Measurements from ENCODE around the gene SUGP2. TPM values are rescaled to one million over a fixed set of nuclear protein-coding genes. Genes with fewer than 3 reads are reported as not detected.
A peak's percentile ranks its signal among the peaks of the same experiment; 100 is the strongest.

The SUGP2 gene
- polyA plus RNA-seq, 3 donors: 7.6 to 143 (median 8.2) TPM

- Mint-ChIP-seq H3K9me3 (peaks cover 0 to 9% (median 2%) of the 10 kb centered on the region in 7 donors), H3K27me3 (ENCODE audit: low read depth in 3 of 3) (peaks cover 0 to 4% (median 1%) of the 10 kb centered on the region in 3 donors), H3K4me1 (peaks cover 38% of the 10 kb centered on the region), H3K4me3 (peak overlapping the region in 1 of 2 donors; percentile 63), H3K36me3 (peaks cover 23 to 31% of the 10 kb centered on the region in 2 donors), H3K27ac (peak overlapping the region in 1 of 7 donors; percentile 33)
- peaks cover 37% of the 10 kb centered on the region for H3K79me2 ChIP-seq (ENCODE audit: insufficient read depth, low read length)
- no peaks in the 10 kb centered on the region for H3K9me3 ChIP-seq (replicated peaks in 1 of 2; ENCODE audit: control insufficient read depth in 1 of 2, insufficient read depth in 1 of 2, low read length in 2 of 2)
- H3K36me3 ChIP-seq (replicated peaks in 1 of 2; ENCODE audit: control insufficient read depth in 1 of 2, insufficient read depth in 2 of 2, low read length in 2 of 2): peaks cover 5 to 20% of the 10 kb centered on the region in 2 donors
- intact Hi-C loops (cut with micrococcal nuclease): loop anchor here in 1 of 2 donors (5.0 kb wide), 1 partner anchor 45 kb away; no protein-coding TSS in a partner anchor
- peaks cover 21 to 28% of the 10 kb centered on the region in 2 donors for H3K4me1 ChIP-seq (ENCODE audit: control insufficient read depth in 1 of 2, insufficient read depth in 2 of 2, low read length in 2 of 2)
- no peak for DNase-seq
- no peak overlapping the region for H3K9ac ChIP-seq (ENCODE audit: insufficient read depth, low read length, poor library complexity, severe bottlenecking)
- no peaks in the 10 kb centered on the region for H3K27me3 ChIP-seq (ENCODE audit: control insufficient read depth in 2 of 2, insufficient read depth in 2 of 2, low read length in 2 of 2)
- 100% methylated on average over 2 of the region's 6 CpGs for WGBS (ENCODE audit: insufficient coverage)
- no peak overlapping the region for H3K4me2 ChIP-seq (replicated peaks; ENCODE audit: extremely low read depth, low read length, poor library complexity, severe bottlenecking)
- peaks cover 22% of the 10 kb centered on the region for H4K20me1 ChIP-seq (ENCODE audit: insufficient read depth, low read length)
- no peak overlapping the region for H3K27ac ChIP-seq (ENCODE audit: low read depth in 1 of 2, low read length in 2 of 2)
- TF ChIP-seq CTCF (IDR thresholded peaks at IDR 0.05): no peak
- H2AFZ ChIP-seq (ENCODE audit: insufficient read depth, low read depth, low read length, poor library complexity, severe bottlenecking): no peak overlapping the region
- H3K4me3 ChIP-seq (replicated peaks in 1 of 3; ENCODE audit: low read depth in 2 of 3, low read length in 3 of 3): no peak overlapping the region
Observed at GRCh38 chr19:18942692-18943091, 90.6 kb downstream of the SUGP2 start.

DNA sequence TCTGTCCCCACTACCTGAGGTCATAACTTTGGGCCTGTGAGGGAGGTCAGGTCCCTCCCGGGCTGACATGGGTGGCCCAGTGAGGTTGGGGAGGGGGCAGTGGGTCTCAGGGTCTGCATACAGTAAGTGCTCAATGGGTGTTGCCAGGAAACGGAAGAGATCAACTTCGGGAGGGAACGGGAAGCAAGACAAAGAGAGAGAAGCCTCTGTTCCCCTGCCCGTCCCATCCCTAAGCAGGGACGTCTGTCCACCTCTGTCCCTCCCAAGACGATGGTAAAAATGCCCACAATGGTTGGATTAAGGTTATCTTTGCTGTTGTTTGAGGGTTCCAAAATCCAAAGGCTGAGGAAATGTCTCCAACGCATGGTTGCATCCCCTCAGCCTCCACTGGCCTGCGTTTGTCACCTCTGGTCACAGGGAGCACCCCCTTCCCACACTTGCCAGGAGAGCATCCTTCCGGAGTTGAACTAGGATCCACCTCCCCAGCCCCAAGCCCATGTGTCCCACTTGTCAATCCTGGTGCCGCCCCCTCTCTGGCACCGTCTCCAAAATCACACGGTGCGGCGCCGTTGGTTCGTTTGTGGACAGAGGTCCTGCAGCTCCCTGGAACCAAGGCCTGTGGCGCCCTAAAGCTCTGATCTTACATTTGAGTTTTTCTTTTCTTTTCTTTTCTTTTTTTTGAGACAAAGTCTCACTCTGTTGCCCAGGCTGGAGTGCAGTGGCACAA lies 91.5 kb downstream of the SUGP2 start:
- Histone ChIP-seq H3K27ac (ENCODE audit: low read depth in 1 of 2, low read length in 2 of 2) (peak overlapping the region; percentile 22 to 57), H3K4me1 (ENCODE audit: control insufficient read depth in 1 of 2, insufficient read depth in 2 of 2, low read length in 2 of 2) (peaks cover 21 to 28% of the 10 kb centered on the region in 2 donors), H3K4me3 (replicated peaks in 1 of 3; ENCODE audit: low read depth in 2 of 3, low read length in 3 of 3) (peak overlapping the region; percentile 18 to 69 (median 35)), H3K4me2 (replicated peaks; ENCODE audit: extremely low read depth, low read length, poor library complexity, severe bottlenecking) (peak overlapping the region; percentile 72), H3K36me3 (replicated peaks in 1 of 2; ENCODE audit: control insufficient read depth in 1 of 2, insufficient read depth in 2 of 2, low read length in 2 of 2) (peaks cover 5 to 22% of the 10 kb centered on the region in 2 donors), H2AFZ (ENCODE audit: insufficient read depth, low read depth, low read length, poor library complexity, severe bottlenecking) (peak overlapping the region; percentile 80), H3K27me3 (ENCODE audit: control insufficient read depth in 2 of 2, insufficient read depth in 2 of 2, low read length in 2 of 2) (no peaks in the 10 kb centered on the region), H3K79me2 (ENCODE audit: insufficient read depth, low read length) (peaks cover 40% of the 10 kb centered on the region), H4K20me1 (ENCODE audit: insufficient read depth, low read length) (peaks cover 23% of the 10 kb centered on the region), H3K9me3 (replicated peaks in 1 of 2; ENCODE audit: control insufficient read depth in 1 of 2, insufficient read depth in 1 of 2, low read length in 2 of 2) (no peaks in the 10 kb centered on the region), H3K9ac (ENCODE audit: insufficient read depth, low read length, poor library complexity, severe bottlenecking) (no peak overlapping the region)
- H3K36me3 Mint-ChIP-seq: peaks cover 30 to 35% of the 10 kb centered on the region in 2 donors
- WGBS (ENCODE audit: insufficient coverage): 77% methylated on average over 12 of the region's 18 CpGs
- H3K4me1 Mint-ChIP-seq: peaks cover 38% of the 10 kb centered on the region
- peaks cover 0 to 4% (median 1%) of the 10 kb centered on the region in 3 donors for H3K27me3 Mint-ChIP-seq (ENCODE audit: low read depth in 3 of 3)
- H3K4me3 Mint-ChIP-seq: peak overlapping the region; percentile 76 to 85
- H3K27ac Mint-ChIP-seq: peak overlapping the region in 4 of 7 donors; percentile 61 to 75 (median 68)
- no peak for TF ChIP-seq CTCF (IDR thresholded peaks at IDR 0.05)
- intact Hi-C loops (cut with micrococcal nuclease): loop anchor here (2.0 to 5.0 kb wide), 2 partner anchors 45 to 46 kb away; no protein-coding TSS in a partner anchor
- DNase-seq: peak in 1 of 3 donors; percentile 7
- peaks cover 0 to 9% (median 2%) of the 10 kb centered on the region in 7 donors for H3K9me3 Mint-ChIP-seq

Other genes starting within 250 kb of the SUGP2 start
- not detected for gene COMP, start 242.2 kb downstream of the SUGP2 start, polyA plus RNA-seq
- gene UPF1, start 201.6 kb downstream of the SUGP2 start, polyA plus RNA-seq: 10 to 100 TPM in 1 of 3 donors, 1 to 10 TPM in 2; 2.6 to 43.7 (median 3.2) TPM
- gene CERS1, start 137.4 kb downstream of the SUGP2 start, polyA plus RNA-seq: not detected
- 100 to 1,000 TPM; 331 to 345 (median 345) TPM for gene COPE, start 114.1 kb downstream of the SUGP2 start, polyA plus RNA-seq
- 10 to 100 TPM; 24.0 to 40.3 (median 27.5) TPM for gene DDX49, start 113.8 kb downstream of the SUGP2 start, polyA plus RNA-seq
- gene HOMER3, start 92.3 kb downstream of the SUGP2 start, polyA plus RNA-seq: 10 to 100 TPM; 45.1 to 88.1 (median 49.4) TPM
- 10 to 100 TPM; 22.3 to 29.6 (median 26.1) TPM for gene ARMC6, start 86 bp upstream of the SUGP2 start, polyA plus RNA-seq
- gene SLC25A42, start 30.5 kb upstream of the SUGP2 start, polyA plus RNA-seq: 1 to 10 TPM in 2 of 3 donors, under 1 TPM in 1; 0.68 to 3.1 (median 1.1) TPM
- 10 to 100 TPM; 14.3 to 22.5 (median 15.3) TPM for gene TMEM161A, start 105.0 kb upstream of the SUGP2 start, polyA plus RNA-seq
- 1 to 10 TPM in 1 of 3 donors, under 1 TPM in 2; 0.15 to 1.8 (median 0.30) TPM for gene MEF2B, start 136.7 kb upstream of the SUGP2 start, polyA plus RNA-seq
- 10 to 100 TPM; 31.6 to 44.1 (median 36.5) TPM for gene BORCS8, start 158.6 kb upstream of the SUGP2 start, polyA plus RNA-seq
- gene RFXANK, start 158.7 kb upstream of the SUGP2 start, polyA plus RNA-seq: 10 to 100 TPM; 62.2 to 98.2 (median 66.6) TPM
- 1 to 10 TPM; 6.4 to 7.8 (median 6.4) TPM for gene NR2C2AP, start 169.9 kb upstream of the SUGP2 start, polyA plus RNA-seq
- gene NCAN, start 178.4 kb upstream of the SUGP2 start, polyA plus RNA-seq: not detected
- gene TM6SF2, start 239.8 kb upstream of the SUGP2 start, polyA plus RNA-seq: not detected